Measurements from ENCODE around the gene SPINK7. TPM values are rescaled to one million over a fixed set of nuclear protein-coding genes. Genes with fewer than 3 reads are reported as not detected.

Gene SPINK7
- total RNA-seq = not detected

DNA sequence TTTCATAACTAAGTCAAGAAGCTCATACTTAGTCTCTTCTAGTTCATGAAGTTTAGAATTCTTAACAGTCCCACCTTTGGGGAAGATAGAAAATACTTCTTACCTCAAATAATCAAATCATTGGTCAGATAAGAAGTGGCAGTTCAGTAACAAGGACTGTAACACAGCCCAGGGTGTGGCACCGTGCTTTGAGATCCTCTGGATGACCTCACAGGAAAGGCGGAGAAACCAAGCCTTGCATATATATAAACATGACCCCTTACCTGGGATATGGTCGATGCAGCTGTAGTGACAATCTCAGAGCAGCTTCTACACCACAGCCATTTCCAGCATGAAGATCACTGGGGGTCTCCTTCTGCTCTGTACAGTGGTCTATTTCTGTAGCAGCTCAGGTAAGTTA lies at the start of gene SPINK7:
SPINK7 (plus strand) TSS at position 271 of the 400 bp plus-strand sequence; CDS start at position 332, 61 bp downstream.

DNA sequence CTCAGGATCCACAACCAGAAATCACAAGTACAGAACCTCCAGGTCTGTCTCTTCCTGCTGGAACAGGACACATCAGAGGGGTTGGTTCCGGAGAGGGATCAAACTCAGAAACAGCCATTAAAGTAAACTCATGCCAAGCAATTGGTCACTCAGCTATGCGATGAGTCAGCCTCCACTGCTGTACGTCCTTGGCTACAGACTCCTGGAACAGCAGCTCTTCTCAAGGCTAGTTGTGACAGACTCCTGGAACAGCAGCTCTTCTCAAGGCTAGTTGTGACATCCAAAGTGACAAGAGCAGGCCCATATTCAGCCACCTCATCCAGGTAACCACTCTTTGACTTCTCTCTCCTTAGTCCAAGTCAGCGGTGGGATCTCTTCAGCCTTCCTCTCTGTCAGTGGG lies 43.7 kb upstream of the SPINK7 start, which contains the start of gene SPINK13:
SPINK13 (plus strand) TSS at position 229 of the 400 bp plus-strand sequence. CDS start 1,279 bp downstream, outside the sequence.

DNA sequence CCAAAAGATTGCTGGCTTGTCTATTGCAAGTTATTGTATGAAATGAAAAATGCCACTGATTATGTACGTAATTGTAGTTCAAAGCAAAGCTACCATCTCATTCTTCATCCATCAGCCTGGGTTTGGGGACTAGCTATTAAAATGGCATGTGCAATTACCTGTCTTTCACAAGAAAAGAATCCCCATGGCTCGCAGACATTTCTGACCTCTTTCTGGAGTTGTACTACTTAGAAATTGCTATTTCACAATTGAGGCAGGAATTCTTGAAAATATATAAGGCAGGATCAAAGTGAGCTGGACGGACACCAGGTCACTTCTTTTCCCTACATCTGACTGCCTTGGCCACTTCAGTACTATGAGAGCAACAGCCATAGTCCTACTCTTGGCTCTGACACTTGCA lies 23.0 kb downstream of the SPINK7 start, which contains the start of gene SPINK9:
SPINK9 (plus strand) TSS at position 301 of the 400 bp plus-strand sequence; CDS start at position 356, 55 bp downstream.

Other genes starting within 250 kb of the SPINK7 start
- gene SPINK5, start 248.4 kb upstream of the SPINK7 start, total RNA-seq = 1.5 TPM
- not detected for gene SPINK14, start 143.9 kb upstream of the SPINK7 start, total RNA-seq
- gene SPINK6, start 109.4 kb upstream of the SPINK7 start, total RNA-seq = not detected
- not detected for gene MARCOL, start 73.9 kb upstream of the SPINK7 start, total RNA-seq
- not detected for gene SPINK13, start 43.6 kb upstream of the SPINK7 start, total RNA-seq
- not detected for gene SPINK9, start 23.1 kb downstream of the SPINK7 start, total RNA-seq
- gene FBXO38, start 71.5 kb downstream of the SPINK7 start, total RNA-seq = 78.3 TPM